Measurements from ENCODE around the gene GPC1.

The GPC1 gene

DNA sequence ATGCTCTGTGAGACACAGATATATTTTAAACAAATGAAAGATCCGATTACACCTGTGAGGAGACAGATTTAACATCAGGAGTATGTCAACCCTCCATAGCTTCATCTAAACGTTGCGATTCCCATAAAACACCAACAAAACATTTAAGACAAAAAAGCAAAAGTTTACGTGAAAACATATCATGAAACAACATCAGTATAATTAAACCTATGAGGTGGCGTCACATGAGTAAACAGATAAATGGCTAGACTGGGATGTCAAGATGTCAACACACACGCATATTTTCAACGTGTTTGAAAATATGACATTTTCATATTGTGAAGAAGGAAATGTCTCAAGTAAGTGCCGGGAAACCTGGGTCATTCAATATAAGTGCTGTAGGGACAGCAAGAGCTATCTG is 25.5 kb upstream of the GPC1 start:
- H3K9me3 ChIP-seq (ENCODE audit: control insufficient read depth, insufficient read depth, low read length) = no peaks in the 10 kb centered on the region
- H3K27me3 ChIP-seq (ENCODE audit: control insufficient read depth, insufficient read depth, low read length) = no peaks in the 10 kb centered on the region
- H3K4me1 ChIP-seq (ENCODE audit: control insufficient read depth, insufficient read depth, low read length) = no peaks in the 10 kb centered on the region
- no peak overlapping the region for H3K9ac ChIP-seq (ENCODE audit: low read depth, low read length)
- H3K4me3 ChIP-seq (ENCODE audit: low read depth, low read length) = no peak overlapping the region
- no peaks in the 10 kb centered on the region for H3K36me3 ChIP-seq (ENCODE audit: control insufficient read depth, insufficient read depth, low read length)

DNA sequence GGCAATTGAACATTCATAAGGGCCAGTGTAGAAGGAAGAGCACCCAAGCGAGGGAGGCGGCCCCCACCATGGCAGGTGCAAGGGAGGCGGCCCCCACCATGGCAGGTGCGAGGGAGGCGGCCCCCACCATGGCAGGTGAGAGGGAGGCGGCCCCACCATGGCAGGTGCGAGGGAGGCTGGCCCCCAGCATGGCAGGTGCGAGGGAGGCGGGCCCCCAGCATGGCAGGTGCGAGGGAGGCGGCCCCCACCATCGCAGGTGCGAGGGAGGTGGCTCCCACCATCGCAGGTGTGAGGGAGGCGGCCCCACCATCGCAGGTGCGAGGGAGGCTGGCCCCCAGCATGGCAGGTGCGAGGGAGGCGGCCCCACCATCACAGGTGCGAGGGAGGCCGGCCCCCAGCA is 24.7 kb upstream of the GPC1 start:
- Histone ChIP-seq H3K27me3 (ENCODE audit: control insufficient read depth, insufficient read depth, low read length) (no peaks in the 10 kb centered on the region), H3K9me3 (ENCODE audit: control insufficient read depth, insufficient read depth, low read length) (no peaks in the 10 kb centered on the region)

DNA sequence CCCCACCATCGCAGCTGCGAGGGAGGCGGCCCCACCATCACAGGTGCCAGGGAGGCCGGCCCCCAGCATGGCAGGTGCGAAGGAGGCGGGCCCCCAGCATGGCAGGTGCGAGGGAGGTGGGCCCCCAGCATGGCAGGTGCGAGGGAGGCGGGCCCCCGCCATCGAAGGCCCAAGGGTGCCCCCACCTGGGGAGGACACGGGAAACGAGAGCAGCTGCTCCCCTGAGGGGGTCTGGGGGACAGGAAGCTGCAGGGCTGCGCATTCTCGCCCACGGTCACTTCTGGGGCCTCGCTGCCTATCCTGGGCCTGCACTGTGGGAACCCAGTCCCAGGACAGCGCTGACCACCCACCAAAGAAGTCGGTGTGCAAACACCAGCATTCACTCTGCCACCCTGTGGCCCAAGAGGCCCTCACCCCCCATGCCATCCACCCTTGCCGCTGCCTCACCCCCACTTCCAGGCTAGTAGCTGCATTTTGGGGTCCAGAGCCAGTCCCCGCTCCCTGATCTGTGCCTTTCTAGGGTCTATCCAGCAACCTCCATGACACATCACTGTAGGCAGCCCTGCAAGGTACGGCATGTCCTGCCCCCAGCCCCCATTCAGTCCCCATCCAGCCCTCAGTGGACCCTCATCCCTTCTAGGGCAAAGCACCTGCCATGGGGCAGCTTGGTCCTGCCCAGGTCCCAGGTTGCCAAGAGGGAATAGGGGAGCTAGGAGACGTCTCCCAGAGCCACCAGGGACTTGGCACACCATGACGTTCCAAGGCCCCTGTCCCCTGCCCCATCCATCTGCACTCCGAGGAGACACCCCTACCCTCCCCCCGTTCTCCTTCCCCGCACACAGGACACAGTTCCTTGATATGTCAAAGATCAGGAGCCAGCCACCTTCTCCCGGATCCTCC is 24.0 kb upstream of the GPC1 start:
- no peaks in the 10 kb centered on the region for H3K27me3 ChIP-seq (ENCODE audit: control insufficient read depth, insufficient read depth, low read length)
- no peak overlapping the region for H3K9ac ChIP-seq (ENCODE audit: low read depth, low read length)
- H3K4me1 ChIP-seq (ENCODE audit: control insufficient read depth, insufficient read depth, low read length) = no peaks in the 10 kb centered on the region
- H3K36me3 ChIP-seq (ENCODE audit: control insufficient read depth, insufficient read depth, low read length) = no peaks in the 10 kb centered on the region
- H3K9me3 ChIP-seq (ENCODE audit: control insufficient read depth, insufficient read depth, low read length) = no peaks in the 10 kb centered on the region
- no peak overlapping the region for H3K4me3 ChIP-seq (ENCODE audit: low read depth, low read length)

More for the DNA sequence above, 24.7 kb upstream of the GPC1 start:
- Histone ChIP-seq H3K4me1 (ENCODE audit: control insufficient read depth, insufficient read depth, low read length) (no peaks in the 10 kb centered on the region), H3K36me3 (ENCODE audit: control insufficient read depth, insufficient read depth, low read length) (no peaks in the 10 kb centered on the region), H3K9ac (ENCODE audit: low read depth, low read length) (no peak overlapping the region), H3K4me3 (ENCODE audit: low read depth, low read length) (no peak overlapping the region)

DNA sequence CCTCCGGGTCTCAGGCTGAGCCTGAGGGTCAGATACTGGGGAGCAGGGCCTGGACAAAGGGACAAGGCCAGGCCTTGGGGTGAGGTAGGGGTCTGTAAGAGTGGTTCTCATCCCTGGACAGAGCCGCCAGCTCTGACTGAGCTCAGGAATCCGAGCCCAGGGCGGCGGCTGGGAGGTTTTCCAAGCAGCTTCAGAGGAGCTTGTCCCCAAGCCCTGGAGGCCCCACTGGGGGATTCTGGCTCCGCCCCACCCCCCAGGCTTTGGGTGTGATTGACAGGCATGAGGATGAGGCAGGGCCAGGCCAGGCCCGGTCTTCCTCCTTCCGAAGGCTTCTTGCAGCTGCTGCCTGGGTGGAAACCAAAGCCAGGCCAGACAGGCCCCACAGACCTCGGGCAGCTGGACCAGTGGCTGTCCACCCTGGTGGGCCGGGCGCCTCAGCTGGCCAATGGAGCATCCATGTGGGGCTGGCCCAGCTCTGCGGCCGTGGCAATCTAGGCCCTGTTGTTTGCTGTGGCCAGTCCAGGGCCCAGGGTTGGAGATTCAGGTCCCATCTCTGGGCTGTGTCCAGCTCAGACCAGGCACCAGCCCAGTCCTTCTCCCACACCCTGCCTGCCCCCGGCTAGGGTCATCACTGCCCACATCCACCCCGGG is 23.1 kb upstream of the GPC1 start:
- Histone ChIP-seq H3K9ac (ENCODE audit: low read depth, low read length) (no peak overlapping the region), H3K27me3 (ENCODE audit: control insufficient read depth, insufficient read depth, low read length) (no peaks in the 10 kb centered on the region), H3K36me3 (ENCODE audit: control insufficient read depth, insufficient read depth, low read length) (no peaks in the 10 kb centered on the region), H3K9me3 (ENCODE audit: control insufficient read depth, insufficient read depth, low read length) (no peaks in the 10 kb centered on the region), H3K4me3 (ENCODE audit: low read depth, low read length) (no peak overlapping the region), H3K4me1 (ENCODE audit: control insufficient read depth, insufficient read depth, low read length) (no peaks in the 10 kb centered on the region)

DNA sequence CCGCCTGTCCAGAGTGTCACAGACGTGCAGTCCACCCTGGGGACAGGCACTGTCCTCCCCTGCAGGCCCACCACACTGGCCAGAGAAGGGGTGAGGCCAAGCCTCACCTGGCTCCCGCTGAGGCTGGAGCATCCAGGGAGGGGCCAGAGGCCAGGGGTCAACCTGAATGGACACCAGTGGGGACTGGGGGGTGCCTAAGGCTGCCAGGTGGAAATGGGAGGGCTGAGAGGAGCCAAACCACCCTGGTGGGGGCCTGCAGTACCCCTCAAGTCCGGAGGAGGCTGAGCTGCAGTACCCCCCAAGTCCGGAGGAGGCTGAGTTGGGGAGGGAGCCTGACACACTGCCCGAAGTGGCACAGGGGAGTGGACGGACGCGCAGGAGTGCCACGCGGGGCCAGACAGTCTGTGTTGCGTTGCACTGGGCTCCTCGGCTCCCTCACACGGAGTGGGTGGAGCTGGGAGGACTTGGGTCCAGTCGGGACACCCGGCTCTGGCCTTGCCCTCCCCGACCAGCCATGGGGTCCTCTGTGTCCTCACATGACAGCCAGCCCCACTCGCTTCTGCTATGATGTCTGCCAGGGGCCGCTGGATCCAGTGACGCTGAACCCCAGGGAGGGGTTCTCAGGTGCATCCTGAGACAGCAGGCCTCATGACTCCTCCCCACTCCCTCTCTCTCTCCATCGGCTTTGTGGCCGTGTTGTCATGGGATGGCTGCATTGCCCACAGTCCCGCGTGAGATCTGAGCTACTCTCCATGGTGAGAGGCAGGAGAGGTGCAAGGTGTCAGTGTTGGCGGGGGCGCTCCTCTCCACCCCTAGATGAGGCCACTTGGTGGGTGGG is 22.3 kb upstream of the GPC1 start:
- Histone ChIP-seq H3K9ac (ENCODE audit: low read depth, low read length) (no peak overlapping the region), H3K27me3 (ENCODE audit: control insufficient read depth, insufficient read depth, low read length) (no peaks in the 10 kb centered on the region), H3K36me3 (ENCODE audit: control insufficient read depth, insufficient read depth, low read length) (no peaks in the 10 kb centered on the region), H3K4me1 (ENCODE audit: control insufficient read depth, insufficient read depth, low read length) (no peaks in the 10 kb centered on the region), H3K9me3 (ENCODE audit: control insufficient read depth, insufficient read depth, low read length) (no peaks in the 10 kb centered on the region), H3K4me3 (ENCODE audit: low read depth, low read length) (no peak overlapping the region)

DNA sequence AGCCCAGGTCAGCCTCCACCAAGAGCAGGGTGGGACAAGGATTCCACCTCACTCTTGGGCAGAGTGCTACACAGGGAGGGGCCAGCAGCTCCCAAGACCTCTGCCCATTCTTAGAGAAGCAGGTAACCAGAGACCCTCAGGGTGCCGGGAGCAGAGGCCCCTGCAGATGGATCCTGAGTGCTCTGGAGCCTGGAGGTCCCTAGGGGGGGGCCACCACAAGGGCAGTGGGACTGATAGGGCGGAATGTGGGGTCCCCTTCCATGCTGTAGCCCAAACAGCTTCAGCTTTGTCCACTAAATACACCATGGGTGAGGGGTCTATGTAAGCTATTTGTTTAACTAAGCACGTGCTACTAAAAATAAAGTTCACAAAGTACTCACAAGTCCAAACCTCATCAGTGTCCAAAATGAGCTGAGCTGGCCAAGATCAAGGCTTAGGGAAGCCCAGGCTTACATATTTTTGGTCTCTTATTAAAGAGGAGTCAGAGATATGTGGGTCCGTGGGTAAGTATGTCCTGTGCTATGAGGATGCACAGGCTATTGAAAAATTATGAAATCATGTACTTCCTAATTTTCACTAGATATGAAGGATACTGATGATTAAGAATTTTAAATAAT is 21.5 kb upstream of the GPC1 start:
- no peaks in the 10 kb centered on the region for H3K36me3 ChIP-seq (ENCODE audit: control insufficient read depth, insufficient read depth, low read length)
- no peaks in the 10 kb centered on the region for H3K4me1 ChIP-seq (ENCODE audit: control insufficient read depth, insufficient read depth, low read length)
- H3K9me3 ChIP-seq (ENCODE audit: control insufficient read depth, insufficient read depth, low read length) = peaks cover 2% of the 10 kb centered on the region
- H3K9ac ChIP-seq (ENCODE audit: low read depth, low read length) = no peak overlapping the region
- no peak overlapping the region for H3K4me3 ChIP-seq (ENCODE audit: low read depth, low read length)
- H3K27me3 ChIP-seq (ENCODE audit: control insufficient read depth, insufficient read depth, low read length) = no peaks in the 10 kb centered on the region

DNA sequence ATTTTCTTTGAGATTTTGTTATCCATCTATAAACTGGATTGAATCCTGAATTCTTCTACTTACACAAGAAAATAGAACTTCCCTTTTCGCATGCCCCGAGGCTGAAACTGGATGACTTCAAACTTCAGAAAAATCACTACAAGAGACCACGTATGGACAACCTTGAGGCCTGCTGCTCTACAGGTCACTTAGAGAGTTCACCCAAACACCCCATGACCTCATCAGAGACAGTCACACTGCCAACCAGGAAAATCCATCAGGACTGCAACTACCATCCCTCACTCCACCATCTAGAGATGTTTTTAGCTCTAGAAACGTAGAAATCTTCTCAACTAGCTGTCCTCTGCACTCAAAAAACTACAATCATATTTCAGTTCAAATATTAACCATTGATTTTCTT is 18.6 kb upstream of the GPC1 start:
- no peak overlapping the region for H3K4me3 ChIP-seq (ENCODE audit: low read depth, low read length)
- H3K27me3 ChIP-seq (ENCODE audit: control insufficient read depth, insufficient read depth, low read length) = no peaks in the 10 kb centered on the region
- H3K36me3 ChIP-seq (ENCODE audit: control insufficient read depth, insufficient read depth, low read length) = no peaks in the 10 kb centered on the region
- no peaks in the 10 kb centered on the region for H3K4me1 ChIP-seq (ENCODE audit: control insufficient read depth, insufficient read depth, low read length)
- H3K9ac ChIP-seq (ENCODE audit: low read depth, low read length) = no peak overlapping the region
- H3K9me3 ChIP-seq (ENCODE audit: control insufficient read depth, insufficient read depth, low read length) = peaks cover 3% of the 10 kb centered on the region

DNA sequence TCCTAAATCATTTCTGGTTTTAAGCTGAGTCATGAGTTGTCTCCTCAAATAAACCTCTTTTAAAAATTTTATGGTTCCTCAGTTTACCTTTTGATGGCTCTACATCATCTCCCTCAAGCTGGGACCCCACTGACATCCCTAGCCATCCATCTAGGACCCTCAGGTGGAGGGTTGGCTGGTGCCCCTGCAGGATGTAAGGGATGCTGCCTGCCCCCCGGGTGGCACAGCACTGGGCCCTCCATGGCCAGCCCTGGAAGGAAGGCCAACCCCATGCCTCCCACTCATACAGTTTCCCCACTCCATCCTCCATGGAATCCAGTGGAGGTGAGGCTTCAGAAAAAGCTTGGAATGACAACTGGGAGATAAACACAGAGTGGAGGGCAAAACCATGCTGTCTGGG is 17.2 kb upstream of the GPC1 start:
- Histone ChIP-seq H3K9ac (ENCODE audit: low read depth, low read length) (no peak overlapping the region), H3K27me3 (ENCODE audit: control insufficient read depth, insufficient read depth, low read length) (no peaks in the 10 kb centered on the region), H3K4me3 (ENCODE audit: low read depth, low read length) (no peak overlapping the region), H3K4me1 (ENCODE audit: control insufficient read depth, insufficient read depth, low read length) (no peaks in the 10 kb centered on the region), H3K36me3 (ENCODE audit: control insufficient read depth, insufficient read depth, low read length) (no peaks in the 10 kb centered on the region), H3K9me3 (ENCODE audit: control insufficient read depth, insufficient read depth, low read length) (peaks cover 3% of the 10 kb centered on the region)

DNA sequence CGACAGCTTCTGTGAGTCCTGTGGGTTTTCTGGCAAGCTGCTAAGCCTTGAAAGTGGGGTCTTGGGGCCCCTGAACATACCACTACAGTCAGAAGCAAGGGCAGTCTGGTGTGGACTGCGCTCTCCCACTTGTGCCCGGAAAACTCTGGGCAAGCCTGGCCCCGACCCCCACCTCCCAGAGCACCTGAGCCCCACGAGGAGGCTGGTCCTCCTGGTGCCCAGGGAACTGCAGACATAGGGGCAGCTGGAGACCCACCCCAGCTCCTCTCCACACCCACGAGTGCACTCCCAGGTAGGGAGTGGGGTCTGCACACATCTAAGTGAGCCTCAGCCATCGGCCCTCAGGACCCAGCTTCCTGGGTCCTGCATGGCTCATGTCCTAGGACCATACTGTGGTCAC is 16.2 kb upstream of the GPC1 start:
- H3K27me3 ChIP-seq (ENCODE audit: control insufficient read depth, insufficient read depth, low read length) = no peaks in the 10 kb centered on the region
- H3K9ac ChIP-seq (ENCODE audit: low read depth, low read length) = no peak overlapping the region
- no peaks in the 10 kb centered on the region for H3K4me1 ChIP-seq (ENCODE audit: control insufficient read depth, insufficient read depth, low read length)
- peaks cover 3% of the 10 kb centered on the region for H3K9me3 ChIP-seq (ENCODE audit: control insufficient read depth, insufficient read depth, low read length)
- no peak overlapping the region for H3K4me3 ChIP-seq (ENCODE audit: low read depth, low read length)
- no peaks in the 10 kb centered on the region for H3K36me3 ChIP-seq (ENCODE audit: control insufficient read depth, insufficient read depth, low read length)

DNA sequence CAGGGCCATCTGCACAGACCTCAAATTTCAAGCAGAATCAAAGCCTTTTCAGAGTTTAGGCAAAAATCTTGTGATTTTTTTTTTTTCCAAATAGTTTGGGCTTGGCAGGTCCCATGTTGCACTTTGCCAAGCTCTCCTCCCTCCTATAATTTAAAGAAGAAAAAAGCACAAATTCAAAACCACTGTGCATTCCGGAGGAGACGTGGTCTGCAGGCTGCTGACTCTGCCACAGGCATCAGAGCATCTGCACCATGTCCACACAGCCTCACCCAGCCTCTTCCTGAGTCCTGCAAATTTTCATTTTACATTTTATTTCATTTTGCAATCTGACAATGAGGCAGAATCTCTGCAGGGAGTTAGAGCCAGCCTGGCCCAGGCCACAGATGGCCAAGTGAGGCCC is 15.7 kb upstream of the GPC1 start:
- H3K36me3 ChIP-seq (ENCODE audit: control insufficient read depth, insufficient read depth, low read length) = no peaks in the 10 kb centered on the region
- H3K9ac ChIP-seq (ENCODE audit: low read depth, low read length) = no peak overlapping the region
- peaks cover 3% of the 10 kb centered on the region for H3K9me3 ChIP-seq (ENCODE audit: control insufficient read depth, insufficient read depth, low read length)
- H3K4me1 ChIP-seq (ENCODE audit: control insufficient read depth, insufficient read depth, low read length) = no peaks in the 10 kb centered on the region
- no peak overlapping the region for H3K4me3 ChIP-seq (ENCODE audit: low read depth, low read length)
- no peaks in the 10 kb centered on the region for H3K27me3 ChIP-seq (ENCODE audit: control insufficient read depth, insufficient read depth, low read length)
